K562 (cell line): ENCODE data around the gene P4HTM. TPM values are rescaled to one million over a fixed set of nuclear protein-coding genes. Genes with fewer than 3 reads are reported as not detected.
A peak's percentile ranks its signal among the peaks of the same experiment; 100 is the strongest.

Source experiments
- ATF3 ChIP-seq, 2 experiments: fragments of 450-650 bp in 1 of 2; sonication (generic) in 1 of 2; formaldehyde crosslinking in 1 of 2; IDR thresholded peaks in 1 of 2; conservative IDR thresholded peaks in 1 of 2; 2 replicates each; pipeline versions ENCODE4 v1.6.1 to v1.8.1; 2016 to 2023; ENCODE audit warnings: mild to moderate bottlenecking in 2 of 2, moderate library complexity in 2 of 2, inconsistent platforms in 1 of 2, missing genetic modification reagents in 1 of 2
- CBFA2T2 ChIP-seq: fragments of 450-650 bp; conservative IDR thresholded peaks from 2 replicates; pipeline ENCODE4 v1.6.1; 2017; ENCODE audit warnings: mild to moderate bottlenecking
- DIDO1 ChIP-seq: fragments of 450-650 bp; IDR thresholded peaks from 2 replicates; pipeline ENCODE4 v1.6.1; 2016; ENCODE audit warnings: low read depth, missing biosample characterization, missing genetic modification characterization
- HDAC3 ChIP-seq: fragments of 450-650 bp; IDR thresholded peaks from 2 replicates; pipeline ENCODE4 v1.6.1; 2018; ENCODE audit warnings: borderline replicate concordance, mild to moderate bottlenecking, moderate library complexity; ENCODE audit not compliant: partially characterized antibody
- IRF2 ChIP-seq: sonication (generic); formaldehyde crosslinking; IDR thresholded peaks from 2 replicates; pipeline ENCODE4 v1.8.1; 2022; ENCODE audit warnings: mild to moderate bottlenecking, missing genetic modification reagents
- NFIX ChIP-seq: fragments of 250-450 bp; sonication (Bioruptor Pico); IDR thresholded peaks from 2 replicates; pipeline ENCODE4 v1.4.0; 2020; ENCODE audit warnings: low read depth, mild to moderate bottlenecking, moderate library complexity
- NKRF ChIP-seq: fragments of 450-650 bp; IDR thresholded peaks from 2 replicates; pipeline ENCODE4 v1.6.1; 2016; ENCODE audit warnings: borderline replicate concordance
- RUNX1 ChIP-seq: sonication (generic); IDR thresholded peaks from 2 replicates; pipeline ENCODE4 v1.6.1; 2016; ENCODE audit warnings: antibody characterized with exemption, low read depth
- SIRT6 ChIP-seq: IDR thresholded peaks from one replicate; pipeline ENCODE4 v1.6.1; 2012; ENCODE audit warnings: low read depth, mild to moderate bottlenecking, control low read depth, inconsistent platforms, low read length, moderate library complexity
- SNRNP70 ChIP-seq: fragments of 200-400 bp; formaldehyde crosslinking; optimal IDR thresholded peaks from 2 replicates; pipeline ENCODE3; 2017; ENCODE audit warnings: low read depth, low read length
- SP1 ChIP-seq: sonication (generic); formaldehyde crosslinking; IDR thresholded peaks from 2 replicates; pipeline ENCODE4 v1.8.1; 2022; ENCODE audit warnings: mild to moderate bottlenecking, missing genetic modification reagents
- TAF7 ChIP-seq: fragments of 450-650 bp; IDR thresholded peaks from 2 replicates; pipeline ENCODE4 v1.6.1; 2016; ENCODE audit warnings: missing genetic modification characterization, missing compliant biosample characterization
- TEAD4 ChIP-seq, 2 experiments: sonication (generic) in 1 of 2; formaldehyde crosslinking in 1 of 2; IDR thresholded peaks; 2 replicates each; pipeline versions ENCODE4 v1.6.1 to v1.8.0; 2012 to 2022; ENCODE audit warnings: borderline replicate concordance in 1 of 2, inconsistent platforms in 1 of 2, low read length in 1 of 2, mild to moderate bottlenecking in 1 of 2, missing genetic modification reagents in 1 of 2
- TRIM25 ChIP-seq: fragments of 450-650 bp; IDR thresholded peaks from 2 replicates; pipeline ENCODE4 v1.7.0; 2016; ENCODE audit warnings: borderline replicate concordance
- ZBTB12 ChIP-seq: fragments of 250-450 bp; sonication (Bioruptor Pico); IDR thresholded peaks from 2 replicates; pipeline ENCODE4 v1.4.0; 2020
- ZBTB43 ChIP-seq: sonication (generic); formaldehyde crosslinking; IDR thresholded peaks from 2 replicates; pipeline ENCODE4 v1.8.0; 2023; ENCODE audit warnings: mild to moderate bottlenecking, missing genetic modification reagents
- ZBTB5 ChIP-seq: fragments of 450-650 bp; IDR thresholded peaks from 2 replicates; pipeline ENCODE4 v1.6.1; 2017; ENCODE audit warnings: antibody characterized with exemption
- ZNF644 ChIP-seq: fragments of 200-800 bp; sonication (Bioruptor generic); IDR thresholded peaks from 2 replicates; pipeline ENCODE4 v1.6.1; 2016; ENCODE audit warnings: low read depth, missing genetic modification characterization, missing compliant biosample characterization
- polyA plus RNA-seq, 8 experiments: library from polyadenylated mRNA; depleted of rRNA in 4 of 8; stranded (reverse) in 5 of 8; unstranded in 3 of 8; fragments of >200 nt; fragmentation: Nextera tagmentation in 2 of 8; fragmentation: Illumina TruSeq in 1 of 8; extraction: Ambion mirVana in 2 of 8; extraction: Trizol in 1 of 8; gene quantifications; 2 replicates each; pipeline versions ENCODE4 v1.2.1 to v1.2.3, GENCODE V29; 2011 to 2014; ENCODE audit warnings: inconsistent platforms in 1 of 8, missing spikeins in 1 of 8
- total RNA-seq, 7 experiments: library from RNA; depleted of rRNA in 6 of 7; stranded (reverse); fragments of >200 nt in 6 of 7; fragmentation: Illumina TruSeq in 2 of 7; extraction: Trizol in 2 of 7; gene quantifications; 2 replicates each; pipeline versions ENCODE4 v1.2.1 to v1.2.3, GENCODE V29; 2011 to 2021; ENCODE audit warnings: low replicate concordance in 1 of 7

P4HTM gene
- total and polyA plus RNA-seq, 9 of the 15 experiments (the other 6 are each of a cell fraction or from before 2014, with no cell fraction given), result 0.09 to 0.66 (median 0.25) TPM; not detected in 2

- no peak for TF ChIP-seq TRIM25
- TF ChIP-seq DIDO1 (tag), result no peak
- 0 out of 2 replicates have a peak, but pooled peaks have one; percentile 18 for TF ChIP-seq CBFA2T2
- no peak for TF ChIP-seq SP1 (CRISPR knock-in tag)
- TF ChIP-seq IRF2 (CRISPR knock-in tag), result no peak
- TF ChIP-seq TAF7, result no peak
- TF ChIP-seq SIRT6, result no peak
- TF ChIP-seq ZBTB12 (CRISPR knock-in tag), result no peak
- no peak for TF ChIP-seq ZNF644 (tag)
- TF ChIP-seq NKRF, result no peak
- TF ChIP-seq SNRNP70, result no peak
- no peak for TF ChIP-seq ATF3 (IDR thresholded peaks at IDR 0.05)
- no peak for TF ChIP-seq ATF3 (CRISPR knock-in tag; conservative IDR thresholded peaks at IDR 0.05)
- no peak for TF ChIP-seq ZBTB5
- TF ChIP-seq NFIX (CRISPR knock-in tag), result no peak
- TF ChIP-seq ZBTB43 (CRISPR knock-in tag), result no peak
- no peak for TF ChIP-seq RUNX1
- TF ChIP-seq TEAD4 (IDR thresholded peaks at IDR 0.05; ENCODE audit: low read length), result 0 out of 2 replicates have a peak, but pooled peaks have one; percentile 12
- TF ChIP-seq TEAD4 (CRISPR knock-in tag; IDR thresholded peaks at IDR 0.05; ENCODE audit: borderline replicate concordance), result no peak
- TF ChIP-seq HDAC3, result no peak
Measured at GRCh38 chr3:49030321-49030720, 40.3 kb downstream of the P4HTM start (continued).
